Activated T-cell treated with anti-CD3 and anti-CD28 coated beads, Interleukin-2, amount 50 U/mL, for 24 hours (primary cell): ENCODE data around the gene S1PR4.
A peak's percentile ranks its signal among the peaks of the same experiment; 100 is the strongest.
"Not testable (repeated sequence)": the region's sequence is repeated elsewhere in the genome, so short reads cannot be mapped to it uniquely, and the experiment has no call there.

Experiments used
- DNase-seq: peaks from one replicate; pipeline ENCODE4 v3.0.0-alpha.2; 2020
- H3K27ac Mint-ChIP-seq: 2 replicates; pipeline ENCODE4 v1.8.0; 2020; ENCODE audit warnings: mild to moderate bottlenecking, mixed read lengths
- H3K27me3 Mint-ChIP-seq: 2 replicates; pipeline ENCODE4 v1.8.0; 2020; ENCODE audit warnings: mixed read lengths
- H3K36me3 Mint-ChIP-seq: 2 replicates; pipeline ENCODE4 v1.8.0; 2020; ENCODE audit warnings: low read depth, mixed read lengths
- H3K4me1 Mint-ChIP-seq: 2 replicates; pipeline ENCODE4 v1.8.0; 2020; ENCODE audit warnings: low read depth, mixed read lengths
- H3K4me3 Mint-ChIP-seq: 2 replicates; pipeline ENCODE4 v1.8.0; 2020; ENCODE audit warnings: mild to moderate bottlenecking, moderate library complexity, mixed read lengths
- H3K9me3 Mint-ChIP-seq: 2 replicates; pipeline ENCODE4 v1.8.0; 2020; ENCODE audit warnings: mixed read lengths

Gene S1PR4

DNA sequence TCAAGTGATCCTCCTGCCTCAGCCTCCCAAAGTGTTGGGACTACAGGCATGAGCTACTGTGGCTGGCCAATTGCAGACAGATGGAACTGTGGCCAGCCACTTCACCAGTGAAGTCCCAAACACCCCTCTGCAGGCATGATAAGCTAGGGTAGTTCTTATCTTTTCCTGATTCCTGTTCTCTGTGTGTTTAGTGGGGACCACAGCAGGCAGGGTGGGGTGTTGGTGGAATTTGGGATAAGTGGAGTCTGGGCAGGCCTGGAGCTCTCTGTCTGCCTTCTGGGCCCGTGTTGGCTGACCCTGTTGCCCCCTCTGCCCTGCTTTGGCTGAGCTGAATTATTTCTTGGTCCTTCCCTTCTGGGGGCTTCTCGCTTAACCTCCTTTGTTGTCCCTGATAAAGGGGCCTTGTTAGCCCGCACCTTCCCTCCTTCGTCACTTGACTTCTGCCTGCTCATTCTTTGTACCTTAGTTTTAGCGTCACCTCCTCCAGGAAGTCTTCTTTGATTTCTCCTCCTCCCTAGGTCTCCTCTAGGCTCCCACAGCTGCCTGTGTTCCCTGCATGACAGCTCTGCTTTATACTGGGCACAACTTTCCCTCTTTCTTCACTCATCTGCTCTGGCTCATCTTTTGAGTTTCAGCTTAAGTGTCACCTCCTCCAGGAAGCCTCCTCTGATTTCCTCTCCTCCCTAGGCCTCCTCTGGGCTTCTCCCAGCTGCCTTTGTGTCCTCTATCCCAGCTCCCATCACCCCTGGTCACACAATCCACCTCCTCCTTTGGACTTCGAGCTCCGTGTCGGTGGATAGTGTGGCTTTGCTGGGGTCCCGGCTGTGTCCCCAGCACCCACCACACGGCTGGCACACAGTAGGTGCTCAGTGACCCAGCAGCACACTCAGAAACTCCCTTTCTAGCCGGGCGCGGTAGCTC lies 5.4 kb downstream of the S1PR4 start:
- H3K36me3 Mint-ChIP-seq: peaks cover 67% of the 10 kb centered on the region
- peak overlapping the region; percentile 100 for H3K27ac Mint-ChIP-seq
- peak overlapping the region; percentile 97 for H3K4me3 Mint-ChIP-seq
- no peak for DNase-seq
- peaks cover 57% of the 10 kb centered on the region for H3K4me1 Mint-ChIP-seq
- no peaks in the 10 kb centered on the region for H3K27me3 Mint-ChIP-seq
- no peaks in the 10 kb centered on the region for H3K9me3 Mint-ChIP-seq

- peaks cover 64% of the 10 kb centered on the region for H3K36me3 Mint-ChIP-seq
- peaks cover 63% of the 10 kb centered on the region for H3K4me1 Mint-ChIP-seq
- no peaks in the 10 kb centered on the region for H3K9me3 Mint-ChIP-seq
- peak; percentile 82 for DNase-seq
- peak overlapping the region; percentile 100 for H3K27ac Mint-ChIP-seq
- H3K27me3 Mint-ChIP-seq: no peaks in the 10 kb centered on the region
- H3K4me3 Mint-ChIP-seq: peak overlapping the region; percentile 97
Observed at GRCh38 chr19:3184847-3185460, 6.4 kb downstream of the S1PR4 start.

- H3K36me3 Mint-ChIP-seq: peaks cover 60% of the 10 kb centered on the region
- no peaks in the 10 kb centered on the region for H3K27me3 Mint-ChIP-seq
- DNase-seq: peak; percentile 97
- H3K4me1 Mint-ChIP-seq: peaks cover 63% of the 10 kb centered on the region
- H3K27ac Mint-ChIP-seq: peak within 1 kb of the TSS; percentile 100
- no peaks in the 10 kb centered on the region for H3K9me3 Mint-ChIP-seq
- peak within 1 kb of the TSS; percentile 97 for H3K4me3 Mint-ChIP-seq
Observed at GRCh38 chr19:3185461-3186159, 7.0 kb downstream of the S1PR4 start, which contains the start of gene NCLN. Gene NCLN (plus strand): TSS chr19:3185930. CDS start chr19:3186031, 101 bp downstream.

DNA sequence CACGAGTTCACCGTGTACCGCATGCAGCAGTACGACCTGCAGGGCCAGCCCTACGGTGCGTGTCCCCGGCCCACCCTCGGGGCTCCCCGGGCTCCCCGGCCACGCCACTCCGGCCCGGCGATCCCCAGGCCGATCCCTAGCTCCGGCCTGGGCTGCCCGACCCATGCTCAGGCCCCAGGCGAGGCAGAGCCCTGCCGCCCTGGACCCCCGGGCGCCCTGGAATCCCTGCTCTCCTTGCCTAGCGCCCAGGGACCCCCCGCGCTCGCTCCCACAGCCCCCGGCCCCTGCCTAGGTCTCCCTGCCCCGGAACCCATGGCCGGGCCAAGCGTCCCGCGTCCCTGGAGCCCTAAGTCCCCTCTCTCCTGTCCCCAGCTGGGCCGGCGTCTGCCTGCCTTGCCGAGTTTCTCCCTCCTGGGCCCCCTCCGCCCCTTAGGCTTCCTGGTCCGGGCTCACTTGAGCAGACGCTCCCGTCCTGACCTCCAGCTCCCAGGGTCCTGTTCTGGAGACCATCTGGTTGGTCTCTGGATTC lies 7.7 kb downstream of the S1PR4 start:
- H3K9me3 Mint-ChIP-seq: no peaks in the 10 kb centered on the region
- DNase-seq: no peak

GRCh38 chr19:3186891-3187661 lies 8.5 kb downstream of the S1PR4 start:
- peaks cover 63% of the 10 kb centered on the region for H3K36me3 Mint-ChIP-seq
- H3K4me3 Mint-ChIP-seq: peak overlapping the region; percentile 97
- H3K27ac Mint-ChIP-seq: peak overlapping the region; percentile 92
- H3K27me3 Mint-ChIP-seq: no peaks in the 10 kb centered on the region
- H3K9me3 Mint-ChIP-seq: no peaks in the 10 kb centered on the region
- DNase-seq: no peak
- H3K4me1 Mint-ChIP-seq: peaks cover 59% of the 10 kb centered on the region

More for the DNA sequence above, 7.7 kb downstream of the S1PR4 start:
- Mint-ChIP-seq H3K36me3 (peaks cover 60% of the 10 kb centered on the region), H3K4me1 (peaks cover 63% of the 10 kb centered on the region), H3K27me3 (no peaks in the 10 kb centered on the region), H3K4me3 (peak overlapping the region; percentile 97), H3K27ac (peak overlapping the region; percentile 92)

DNA sequence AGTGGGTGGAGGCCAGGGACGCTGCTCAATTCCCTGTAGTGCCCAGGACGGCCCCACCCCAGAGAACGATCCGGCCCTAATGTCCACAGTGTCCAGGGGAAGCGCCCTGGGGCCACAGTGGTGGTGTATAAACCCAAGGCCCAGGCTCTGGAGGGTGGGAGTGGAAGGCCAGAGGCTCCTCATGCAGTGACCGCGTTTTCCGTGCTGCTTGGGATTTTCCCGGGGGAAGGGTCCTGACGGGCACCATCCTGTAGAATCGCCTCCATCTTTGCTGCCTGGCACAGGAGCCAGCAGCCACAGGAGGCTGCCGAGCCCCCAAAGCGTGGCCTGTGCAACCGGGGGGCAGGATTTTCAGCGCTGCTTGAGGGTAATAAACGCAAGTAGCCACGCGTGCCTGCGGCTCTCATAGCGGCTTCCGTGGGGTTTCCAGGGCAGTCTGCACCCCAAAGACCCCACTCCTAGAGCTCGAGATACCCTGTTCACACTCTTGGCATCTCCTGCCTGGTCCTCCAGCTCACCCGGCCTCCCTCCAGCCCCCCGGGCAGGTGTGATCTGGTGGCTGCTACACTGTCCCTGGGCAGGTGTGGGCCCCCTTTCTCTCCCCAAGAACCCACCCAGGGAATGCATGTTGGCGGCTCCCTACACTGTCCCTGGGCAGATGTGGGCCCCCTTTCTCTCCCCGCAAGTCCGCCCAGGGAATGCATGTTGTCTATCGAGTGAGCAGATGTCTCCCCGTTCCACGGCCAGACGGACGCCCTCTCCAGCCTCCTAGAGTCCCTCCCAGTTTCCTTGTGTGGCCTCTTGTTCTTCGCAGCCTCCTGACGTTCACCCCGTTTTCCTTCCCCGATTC lies 9.3 kb downstream of the S1PR4 start:
- no peaks in the 10 kb centered on the region for H3K9me3 Mint-ChIP-seq
- H3K4me3 Mint-ChIP-seq: peak overlapping the region; percentile 97
- peaks cover 56% of the 10 kb centered on the region for H3K4me1 Mint-ChIP-seq
- peaks cover 65% of the 10 kb centered on the region for H3K36me3 Mint-ChIP-seq
- no peak for DNase-seq
- H3K27ac Mint-ChIP-seq: peak overlapping the region; percentile 55
- no peaks in the 10 kb centered on the region for H3K27me3 Mint-ChIP-seq

DNA sequence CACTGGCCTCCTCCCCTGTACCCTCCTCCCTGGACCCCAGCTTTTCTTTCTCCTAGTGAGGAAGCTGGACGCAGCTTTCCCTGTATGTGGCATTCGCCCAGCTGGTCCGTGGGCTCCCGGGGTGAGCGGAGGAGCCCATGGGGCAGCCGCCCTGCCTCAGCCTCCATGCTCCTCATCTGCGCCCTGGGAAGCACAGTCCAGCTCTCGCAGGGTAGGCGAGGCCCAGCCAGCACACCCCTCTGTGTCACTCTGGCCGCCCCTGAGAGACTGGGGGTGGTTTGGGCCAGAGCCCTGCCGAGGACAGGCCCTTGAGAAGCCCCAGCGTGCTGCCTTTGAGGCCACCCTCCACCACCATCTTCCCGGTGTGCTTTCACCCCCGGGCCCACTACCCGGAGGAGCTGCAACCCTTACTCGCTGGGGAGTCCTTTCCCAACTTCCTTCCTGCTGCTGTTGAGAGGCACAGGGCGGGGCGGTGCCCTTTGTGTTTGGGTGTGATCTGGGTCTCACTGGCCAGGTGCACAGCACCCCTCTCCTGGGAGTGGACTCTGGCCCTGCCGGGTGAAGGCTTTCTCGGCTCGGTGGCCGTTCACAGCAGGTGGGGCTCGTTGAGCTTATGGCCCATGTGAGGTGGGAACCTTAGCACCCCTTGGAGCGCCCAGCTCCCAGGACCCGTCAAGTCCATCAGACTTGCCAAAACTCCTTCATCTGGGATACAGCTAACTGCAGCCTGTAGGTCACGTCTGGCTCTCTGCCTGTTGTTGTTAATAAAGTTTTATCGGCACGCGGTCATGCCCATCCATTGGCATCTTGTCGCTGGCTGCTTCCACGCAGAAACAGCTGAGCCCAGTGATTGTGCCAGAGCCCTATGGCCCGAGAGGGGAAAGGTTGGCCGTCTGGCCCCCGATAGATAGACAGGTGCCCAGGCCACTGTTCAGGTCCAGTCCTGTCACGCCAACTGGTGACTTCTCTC lies 10.3 kb downstream of the S1PR4 start:
- no peaks in the 10 kb centered on the region for H3K27me3 Mint-ChIP-seq
- H3K36me3 Mint-ChIP-seq: peaks cover 68% of the 10 kb centered on the region

GRCh38 chr19:3189702-3190469 lies 11.3 kb downstream of the S1PR4 start:
- H3K36me3 Mint-ChIP-seq: peaks cover 71% of the 10 kb centered on the region
- H3K27me3 Mint-ChIP-seq: no peaks in the 10 kb centered on the region
- DNase-seq: no peak
- H3K9me3 Mint-ChIP-seq: no peaks in the 10 kb centered on the region
- no peak overlapping the region for H3K27ac Mint-ChIP-seq
- peaks cover 39% of the 10 kb centered on the region for H3K4me1 Mint-ChIP-seq
- no peak overlapping the region for H3K4me3 Mint-ChIP-seq

More for the DNA sequence above, 10.3 kb downstream of the S1PR4 start:
- H3K4me1 Mint-ChIP-seq: peaks cover 49% of the 10 kb centered on the region
- peak overlapping the region; percentile 55 for H3K27ac Mint-ChIP-seq
- no peaks in the 10 kb centered on the region for H3K9me3 Mint-ChIP-seq
- DNase-seq: no peak
- H3K4me3 Mint-ChIP-seq: peak overlapping the region; percentile 97

DNA sequence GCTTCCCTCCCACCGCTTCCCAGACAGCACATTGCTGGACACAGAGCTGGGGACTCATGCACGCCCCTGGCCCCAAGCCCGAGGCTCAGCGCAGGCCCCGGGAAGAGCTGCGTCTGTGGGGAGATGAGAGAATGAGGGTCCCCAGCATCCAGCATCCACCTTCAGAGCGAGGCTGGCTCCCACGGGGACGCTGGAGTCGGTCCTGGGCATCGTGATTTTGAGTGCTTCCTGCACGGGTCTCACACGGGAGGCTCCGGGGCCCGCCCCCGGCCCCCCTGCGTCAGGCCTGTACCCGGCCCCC lies 11.9 kb downstream of the S1PR4 start:
- H3K27ac Mint-ChIP-seq: no peak overlapping the region
- no peak for DNase-seq
- H3K36me3 Mint-ChIP-seq: peaks cover 75% of the 10 kb centered on the region
- H3K4me1 Mint-ChIP-seq: peaks cover 35% of the 10 kb centered on the region
- H3K9me3 Mint-ChIP-seq: no peaks in the 10 kb centered on the region
- H3K27me3 Mint-ChIP-seq: no peaks in the 10 kb centered on the region
- H3K4me3 Mint-ChIP-seq: no peak overlapping the region

- H3K27ac Mint-ChIP-seq: no peak overlapping the region
- no peak overlapping the region for H3K4me3 Mint-ChIP-seq
- H3K27me3 Mint-ChIP-seq: no peaks in the 10 kb centered on the region
- peaks cover 35% of the 10 kb centered on the region for H3K4me1 Mint-ChIP-seq
- DNase-seq: no peak
- peaks cover 80% of the 10 kb centered on the region for H3K36me3 Mint-ChIP-seq
- no peaks in the 10 kb centered on the region for H3K9me3 Mint-ChIP-seq
Observed at GRCh38 chr19:3190921-3191805, 12.6 kb downstream of the S1PR4 start.

GRCh38 chr19:3191806-3192104 lies 13.2 kb downstream of the S1PR4 start:
- H3K9me3 Mint-ChIP-seq, H3K27ac Mint-ChIP-seq, H3K4me3 Mint-ChIP-seq, H3K27me3 Mint-ChIP-seq, DNase-seq: not testable (repeated sequence)
- Mint-ChIP-seq H3K36me3 (peaks cover 81% of the 10 kb centered on the region), H3K4me1 (peaks cover 33% of the 10 kb centered on the region)
